Fibroblast of mammary gland (primary cell): ENCODE data around the gene MEF2B.

Experiments used
- DNase-seq: peaks from one replicate; pipeline ENCODE4 v3.0.0-alpha.2; 2010; ENCODE audit warnings: low read depth
- H3K4me3 ChIP-seq: 2 replicates; pipeline ENCODE4 v1.5.1; 2011; ENCODE audit warnings: low read depth, mild to moderate bottlenecking, low read length, moderate library complexity; ENCODE audit not compliant: control insufficient read depth
- TF ChIP-seq, protein P1 (sequence below): conservative IDR thresholded peaks from 2 replicates; pipeline ENCODE4 v1.5.1; 2011; ENCODE audit warnings: low read depth, low read length, inconsistent platforms; ENCODE audit not compliant: control insufficient read depth, insufficient read depth

Gene MEF2B

DNA sequence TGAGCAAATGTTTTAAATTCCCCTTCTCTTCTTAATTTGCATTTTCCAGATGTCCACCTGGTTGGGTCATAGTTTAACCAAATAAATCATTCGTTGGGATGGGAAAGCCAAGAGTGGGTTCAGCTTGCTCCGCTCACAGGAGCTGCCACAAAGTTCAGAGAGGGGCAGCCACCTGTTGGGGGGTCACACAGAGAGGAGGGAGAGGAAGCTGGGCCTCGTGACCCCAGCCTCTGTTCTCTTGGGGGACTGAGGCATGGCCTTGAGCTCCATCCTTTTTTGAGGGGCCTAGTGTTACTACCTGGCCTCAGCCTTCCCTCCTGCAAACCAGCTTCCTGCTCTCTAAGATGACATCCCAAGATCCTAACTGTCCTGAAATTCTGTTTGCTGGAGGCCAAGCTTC is 2.5 kb downstream of the MEF2B start:
- TF ChIP-seq, protein P1, sequence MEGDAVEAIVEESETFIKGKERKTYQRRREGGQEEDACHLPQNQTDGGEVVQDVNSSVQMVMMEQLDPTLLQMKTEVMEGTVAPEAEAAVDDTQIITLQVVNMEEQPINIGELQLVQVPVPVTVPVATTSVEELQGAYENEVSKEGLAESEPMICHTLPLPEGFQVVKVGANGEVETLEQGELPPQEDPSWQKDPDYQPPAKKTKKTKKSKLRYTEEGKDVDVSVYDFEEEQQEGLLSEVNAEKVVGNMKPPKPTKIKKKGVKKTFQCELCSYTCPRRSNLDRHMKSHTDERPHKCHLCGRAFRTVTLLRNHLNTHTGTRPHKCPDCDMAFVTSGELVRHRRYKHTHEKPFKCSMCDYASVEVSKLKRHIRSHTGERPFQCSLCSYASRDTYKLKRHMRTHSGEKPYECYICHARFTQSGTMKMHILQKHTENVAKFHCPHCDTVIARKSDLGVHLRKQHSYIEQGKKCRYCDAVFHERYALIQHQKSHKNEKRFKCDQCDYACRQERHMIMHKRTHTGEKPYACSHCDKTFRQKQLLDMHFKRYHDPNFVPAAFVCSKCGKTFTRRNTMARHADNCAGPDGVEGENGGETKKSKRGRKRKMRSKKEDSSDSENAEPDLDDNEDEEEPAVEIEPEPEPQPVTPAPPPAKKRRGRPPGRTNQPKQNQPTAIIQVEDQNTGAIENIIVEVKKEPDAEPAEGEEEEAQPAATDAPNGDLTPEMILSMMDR = no peak
- no peak for DNase-seq
- no peak overlapping the region for H3K4me3 ChIP-seq

GRCh38 chr19:19165396-19165795 is 4.7 kb downstream of the MEF2B start:
- TF ChIP-seq, protein P1 = no peak
- no peak for DNase-seq
- no peak overlapping the region for H3K4me3 ChIP-seq

GRCh38 chr19:19162495-19162894 is 7.6 kb downstream of the MEF2B start:
- TF ChIP-seq, protein P1 = no peak
- no peak overlapping the region for H3K4me3 ChIP-seq
- no peak for DNase-seq

- no peak overlapping the region for H3K4me3 ChIP-seq
- TF ChIP-seq, protein P1 = no peak
- DNase-seq = no peak
These were observed 9.5 kb downstream of the MEF2B start for GRCh38 chr19:19160461-19161035.

DNA sequence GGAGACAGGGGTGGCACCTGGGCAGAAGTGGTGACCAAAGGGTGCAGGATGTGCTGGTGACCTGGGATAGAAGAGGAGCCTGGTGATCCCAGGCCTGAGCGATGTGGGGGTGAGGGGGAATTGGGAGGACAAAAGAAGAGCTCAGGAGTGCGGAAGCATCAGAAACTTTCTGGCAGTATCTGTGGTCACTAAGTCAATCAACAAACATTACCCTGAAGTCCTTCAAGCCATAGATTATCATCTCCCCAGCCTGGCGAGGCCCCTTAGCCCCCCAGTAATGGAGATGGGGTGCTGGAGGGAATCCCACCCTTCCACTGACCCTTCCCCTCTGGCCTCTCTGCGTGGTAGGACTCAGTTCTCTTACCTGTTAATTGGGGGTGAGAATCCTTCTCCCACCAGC is 10.5 kb downstream of the MEF2B start:
- TF ChIP-seq, protein P1 = no peak
- DNase-seq = no peak
- no peak overlapping the region for H3K4me3 ChIP-seq

DNA sequence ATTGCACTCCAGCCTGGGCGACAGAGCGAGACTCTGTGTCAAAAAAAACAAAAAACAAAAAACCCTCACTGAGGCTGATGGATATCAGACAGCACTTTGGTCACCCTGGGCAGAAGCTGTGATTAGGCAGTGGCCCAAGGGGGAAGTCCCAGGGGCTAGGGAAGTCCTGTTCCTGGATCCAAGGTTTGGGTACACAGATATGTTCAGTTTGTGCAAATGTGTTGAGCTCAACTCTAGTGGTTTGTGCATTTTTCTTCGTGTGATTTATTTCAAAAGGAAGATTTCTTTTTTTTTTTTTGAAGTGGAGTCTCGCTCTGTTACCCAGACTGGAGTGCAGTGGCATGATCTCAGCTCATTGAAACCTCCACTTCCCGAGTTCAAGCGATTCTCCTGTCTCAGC is 12.3 kb downstream of the MEF2B start:
- DNase-seq = no peak
- TF ChIP-seq, protein P1 = no peak
- no peak overlapping the region for H3K4me3 ChIP-seq

DNA sequence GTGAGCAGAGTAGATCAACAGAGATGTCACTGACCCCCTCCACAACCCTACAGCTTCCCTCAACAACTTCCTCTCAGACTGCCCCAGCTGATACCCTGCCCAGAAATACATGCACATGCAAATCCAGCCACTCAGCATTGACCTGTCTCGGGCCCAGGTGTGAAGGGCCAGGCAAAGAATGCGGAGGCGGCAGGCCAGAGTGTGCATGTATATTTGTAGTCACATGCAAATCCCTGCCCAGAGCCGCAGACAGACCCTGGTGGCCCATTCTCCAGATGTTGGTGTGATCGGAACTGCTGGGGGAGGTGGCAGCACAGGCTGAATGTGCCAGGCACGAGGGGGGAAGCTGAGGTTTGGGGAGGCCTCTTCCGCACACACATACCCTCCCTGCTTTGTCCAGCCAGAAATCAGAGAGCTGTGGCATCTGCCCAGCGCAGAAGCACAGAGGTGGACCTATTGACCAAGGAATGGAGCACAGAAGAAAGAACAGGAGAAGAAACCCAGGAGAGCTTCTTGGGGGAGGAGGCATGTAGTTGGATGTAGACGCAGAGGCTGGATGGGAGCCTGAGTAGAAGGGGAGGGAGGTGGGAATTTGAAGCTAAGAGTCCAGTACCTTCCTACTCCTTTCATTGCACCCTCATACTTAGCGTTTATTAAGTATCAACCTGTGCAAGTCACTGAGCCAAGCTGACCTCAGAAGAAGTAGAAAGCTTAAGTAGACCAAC is 14.4 kb downstream of the MEF2B start:
- DNase-seq = no peak
- no peak overlapping the region for H3K4me3 ChIP-seq
- TF ChIP-seq, protein P1 = no peak
